AG09319 (cell line): ENCODE measurements around the gene NPIPB9.
"Not testable (repeated sequence)": the region's sequence is repeated elsewhere in the genome, so short reads cannot be mapped to it uniquely, and the experiment has no call there.

Experiments
- DNase-seq: peaks from one replicate; pipeline ENCODE4 v3.0.0-alpha.2; 2010; ENCODE audit warnings: low read depth; ENCODE audit errors: extremely low read depth

Gene NPIPB9

DNA sequence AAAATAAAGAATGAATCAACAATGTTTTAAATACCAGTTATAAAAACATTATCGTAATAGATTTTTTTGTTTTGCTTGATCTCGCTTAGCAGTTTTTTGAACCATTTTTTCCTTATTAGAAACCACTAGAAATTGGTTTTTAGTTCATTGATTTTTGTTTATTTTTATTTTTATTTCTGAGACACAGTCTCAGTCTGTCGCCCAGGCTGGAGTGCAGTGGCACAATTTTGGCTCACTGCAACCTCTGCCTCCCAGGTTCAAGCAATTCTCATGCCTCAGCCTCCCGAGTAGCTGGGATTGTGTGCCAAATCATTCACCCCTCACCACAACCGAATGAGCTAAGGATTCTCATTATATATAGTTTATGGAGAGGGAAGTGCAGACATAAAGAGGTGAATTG, at the start of gene NPIPB9:
TSS of gene NPIPB9 (plus strand) at position 301 of the 400 bp plus-strand sequence.
- not testable (repeated sequence) for DNase-seq

DNA sequence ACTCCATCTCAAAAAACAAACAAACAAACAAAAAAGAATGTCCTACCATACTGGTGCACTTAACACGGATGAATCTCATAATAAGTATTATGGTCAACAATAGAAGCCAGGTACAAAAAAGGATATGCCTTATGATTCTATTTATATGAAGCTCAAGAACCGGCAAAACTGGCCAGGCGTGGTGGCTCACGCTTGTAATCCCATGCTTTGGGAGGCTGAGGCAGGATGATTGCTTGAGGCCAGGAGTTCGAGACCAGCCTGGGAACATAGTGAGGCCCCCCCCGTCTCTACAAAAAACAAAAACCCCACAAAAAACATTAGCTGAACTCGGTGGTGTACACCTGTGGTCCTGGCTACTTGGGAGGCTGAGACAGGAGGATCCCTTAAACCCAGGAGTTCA, 47.3 kb upstream of the NPIPB9 start:
- not testable (repeated sequence) for DNase-seq

DNA sequence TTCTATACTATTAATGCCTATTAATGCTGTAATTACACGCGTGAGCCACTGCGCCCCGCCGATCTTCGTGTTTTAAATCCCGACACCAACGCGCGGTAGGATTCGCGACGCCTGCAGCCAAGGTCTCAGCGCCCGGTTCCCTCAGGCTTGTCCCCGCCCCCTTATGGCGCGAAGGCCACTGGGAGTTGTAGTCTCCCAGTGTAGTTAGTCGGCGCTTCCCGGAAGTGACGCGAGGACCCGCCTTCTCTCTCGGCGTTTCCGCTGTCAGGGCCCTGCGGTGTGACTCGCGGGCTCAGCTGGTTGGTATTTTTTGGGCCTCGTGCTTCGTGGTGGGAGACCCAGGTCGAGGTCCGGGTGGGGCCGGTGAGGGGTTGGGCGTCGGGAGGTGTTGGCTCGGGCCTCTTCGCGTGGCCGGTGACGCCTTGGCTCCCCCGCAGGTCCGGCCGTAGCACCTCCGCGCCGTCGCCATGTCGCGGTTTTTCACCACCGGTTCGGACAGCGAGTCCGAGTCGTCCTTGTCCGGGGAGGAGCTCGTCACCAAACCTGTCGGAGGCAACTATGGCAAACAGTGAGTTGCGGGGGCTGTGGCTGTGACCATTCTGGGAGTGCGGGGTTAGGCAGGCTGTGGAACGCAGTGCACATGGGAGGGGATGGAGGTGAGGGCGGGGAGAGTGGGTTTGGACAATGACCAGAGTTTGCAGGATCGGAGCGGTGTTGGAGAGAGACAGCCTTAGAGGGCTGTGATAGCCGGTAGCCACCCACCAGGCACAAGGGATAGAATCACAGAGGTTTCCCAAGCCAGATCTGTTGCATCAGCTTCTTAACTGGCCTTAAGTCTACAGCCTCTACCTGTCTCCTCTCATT, 40.1 kb upstream of the NPIPB9 start, which contains the start of gene EIF3C:
TSS of gene EIF3C (plus strand) at position 245 of the 864 bp plus-strand sequence. CDS start at position 468, 223 bp downstream.
- not testable (repeated sequence) for DNase-seq

DNA sequence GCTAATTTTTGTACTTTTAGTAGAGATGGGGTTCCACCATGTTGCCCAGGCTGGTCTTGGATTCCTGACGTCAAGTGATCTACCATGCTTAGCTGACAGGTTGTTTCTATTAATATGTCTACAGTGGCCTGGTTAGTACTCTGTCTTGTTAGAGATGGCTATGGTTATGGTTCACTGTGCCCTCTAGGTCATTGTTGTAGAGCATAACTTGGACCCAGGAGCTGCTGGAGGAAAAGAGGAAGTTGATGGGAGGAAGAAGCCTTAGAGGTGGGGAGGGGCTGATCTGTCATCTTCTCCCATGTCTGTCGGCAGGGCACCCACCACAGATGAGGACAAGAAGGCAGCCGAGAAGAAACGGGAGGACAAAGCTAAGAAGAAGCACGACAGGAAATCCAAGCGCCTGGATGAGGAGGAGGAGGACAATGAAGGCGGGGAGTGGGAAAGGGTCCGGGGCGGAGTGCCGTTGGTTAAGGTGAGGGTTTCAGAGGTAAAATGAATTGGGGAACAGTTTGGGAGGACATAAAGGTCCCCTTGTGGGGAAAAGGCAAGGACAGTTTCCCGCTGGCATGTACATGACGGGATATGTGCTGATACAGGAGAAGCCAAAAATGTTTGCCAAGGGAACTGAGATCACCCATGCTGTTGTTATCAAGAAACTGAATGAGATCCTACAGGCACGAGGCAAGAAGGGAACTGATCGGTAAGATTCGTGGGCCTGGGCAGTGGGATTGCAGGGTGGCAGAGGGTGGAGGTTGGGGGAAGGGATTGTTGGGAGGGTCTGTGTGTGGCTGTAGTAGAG, 28.5 kb upstream of the NPIPB9 start:
- DNase-seq = not testable (repeated sequence)

DNA sequence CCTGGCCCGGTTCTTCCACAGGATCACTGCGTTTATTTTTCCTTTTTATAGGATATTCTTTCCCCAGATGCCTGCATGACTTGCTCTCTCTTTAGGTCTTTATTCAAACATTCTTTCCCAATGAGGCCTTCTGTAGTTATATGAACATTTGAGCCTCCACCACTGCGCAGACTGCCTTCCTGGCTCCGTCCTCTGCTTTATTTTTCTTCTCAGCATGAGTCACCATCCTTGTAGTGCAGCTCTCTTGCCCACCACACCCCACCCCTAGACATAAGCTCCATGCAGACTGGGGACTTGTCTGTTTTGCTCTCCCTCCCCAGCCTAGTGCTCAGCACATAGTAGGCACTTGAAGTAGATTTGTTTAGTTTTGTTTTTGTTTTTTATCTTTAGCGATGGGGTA, 20.3 kb upstream of the NPIPB9 start:
- DNase-seq = not testable (repeated sequence)

DNA sequence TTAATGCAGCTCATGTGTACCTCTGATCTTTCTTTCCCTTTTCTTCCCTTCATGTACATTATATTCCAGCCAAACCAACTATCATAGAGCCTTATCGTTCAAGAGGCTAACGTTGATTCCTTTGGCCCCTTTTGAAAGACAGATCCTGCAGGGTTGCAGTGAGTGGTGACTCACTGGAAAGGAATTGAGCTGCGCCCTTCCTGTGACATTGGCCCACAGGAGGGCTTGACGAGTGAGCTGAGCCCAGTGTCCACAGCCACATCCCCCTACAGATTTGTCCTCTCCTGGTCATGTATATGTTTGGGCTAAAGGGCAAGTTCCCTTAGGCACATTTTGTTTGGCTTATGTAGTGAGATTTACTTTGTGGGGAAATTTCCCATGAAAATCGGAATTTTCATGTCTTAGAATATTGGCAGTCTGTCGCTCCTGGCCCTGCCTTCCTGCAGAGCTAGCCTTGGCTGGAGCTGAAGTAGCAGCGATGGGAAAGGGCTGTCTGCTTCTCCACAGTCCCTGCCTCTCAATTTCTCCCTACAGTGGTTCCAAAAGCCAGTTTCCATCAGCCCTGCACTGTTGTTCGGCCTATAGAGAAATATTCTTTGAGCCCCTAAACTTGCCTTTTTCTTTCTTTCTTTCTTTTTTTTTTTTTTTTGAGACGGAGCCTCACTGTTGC, 19.0 kb upstream of the NPIPB9 start:
- not testable (repeated sequence) for DNase-seq

DNA sequence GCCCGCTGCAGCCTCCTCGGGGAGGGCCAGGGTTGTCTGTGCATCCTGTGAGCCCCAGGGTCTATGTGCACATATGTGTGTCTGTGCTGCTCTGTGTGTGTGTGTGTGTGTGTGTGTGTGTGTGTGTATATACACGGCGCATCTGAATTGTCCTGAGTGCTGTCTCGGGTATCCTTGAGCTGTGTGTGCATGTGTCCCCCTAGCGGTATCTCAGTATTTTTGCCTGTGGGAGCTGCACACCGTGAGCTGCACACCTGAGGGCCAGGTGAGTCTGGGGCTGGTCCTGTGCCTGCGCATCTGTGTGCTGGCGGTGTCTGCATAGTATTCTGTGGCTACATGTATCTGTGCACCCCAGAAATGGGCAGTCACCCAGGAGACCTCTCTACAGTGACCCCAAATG, 11.8 kb upstream of the NPIPB9 start:
- DNase-seq = not testable (repeated sequence)

DNA sequence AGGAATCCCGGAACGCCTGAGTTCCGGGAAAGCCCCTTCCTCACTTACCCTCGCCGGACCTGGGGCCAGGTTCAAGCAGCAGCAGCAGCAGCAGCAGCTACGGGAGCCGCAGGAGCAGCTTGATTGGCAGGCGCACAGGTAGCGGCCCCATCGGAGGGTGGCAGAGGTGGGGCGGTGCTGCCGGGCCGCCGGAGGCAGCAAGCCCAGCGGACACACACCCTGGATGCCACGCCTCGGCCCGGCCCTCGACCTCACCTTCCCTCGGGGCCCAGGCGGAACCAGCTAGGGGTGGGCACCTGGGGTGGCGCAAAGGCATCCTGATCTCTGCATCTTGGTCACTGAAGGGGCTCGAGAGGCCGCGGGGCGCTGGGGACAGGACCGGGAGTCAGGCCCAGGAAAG, 11.0 kb upstream of the NPIPB9 start:
- DNase-seq = not testable (repeated sequence)

DNA sequence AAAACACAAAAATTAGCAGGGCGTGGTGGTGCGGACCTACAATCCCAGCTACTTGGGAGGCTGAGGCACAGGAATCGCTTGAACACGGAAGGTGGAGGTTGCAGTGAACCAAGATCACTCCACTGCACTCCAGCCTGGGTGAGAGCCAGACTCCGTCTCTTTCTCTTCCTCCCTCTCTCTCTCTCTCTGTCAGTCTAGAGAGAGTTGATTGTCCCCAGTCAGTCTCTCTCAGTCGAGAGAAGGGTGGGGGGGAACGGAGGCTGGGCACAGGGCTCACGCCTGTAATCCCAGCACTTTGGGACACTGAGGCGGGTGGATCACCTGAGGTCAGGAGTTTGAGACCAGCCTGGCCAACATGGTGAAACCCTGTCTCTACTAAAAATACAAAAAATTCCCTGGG, 10.3 kb upstream of the NPIPB9 start:
- not testable (repeated sequence) for DNase-seq

DNA sequence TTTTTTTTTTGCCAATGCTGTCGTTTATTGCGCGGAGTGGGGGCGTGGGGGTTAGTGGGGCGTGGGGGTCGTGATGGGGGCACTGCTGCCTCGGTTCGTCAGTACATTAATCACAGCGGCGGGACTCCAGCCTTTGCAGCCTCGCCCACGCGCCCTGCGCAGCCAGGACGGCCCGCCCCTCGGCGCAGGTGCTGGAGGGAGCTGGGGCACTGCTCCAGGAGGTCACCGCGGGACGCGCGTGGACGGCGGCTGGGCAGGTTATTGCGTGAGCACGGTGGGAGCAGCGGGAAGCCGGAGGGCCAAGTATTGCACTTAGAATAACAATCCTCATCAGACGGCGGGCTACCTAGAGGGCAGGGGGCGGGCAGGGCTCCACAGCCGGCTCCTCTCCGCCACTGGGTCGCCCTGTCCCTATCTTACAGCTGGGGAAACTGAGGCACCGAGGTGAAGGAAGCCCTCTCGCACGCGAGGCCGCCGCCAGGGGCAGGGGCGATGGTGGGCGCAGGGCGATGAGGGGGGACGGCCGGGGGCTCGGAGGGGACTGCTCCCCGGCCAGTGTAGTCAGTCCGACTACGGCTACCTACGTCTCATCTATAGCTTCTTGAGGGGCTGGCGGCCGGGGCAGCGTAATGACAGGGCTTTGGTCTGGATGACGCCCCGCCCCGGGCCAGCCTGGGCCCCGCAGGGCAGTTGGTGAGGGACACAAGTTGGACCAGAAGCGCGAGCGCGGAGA, 4.8 kb upstream of the NPIPB9 start:
- DNase-seq = not testable (repeated sequence)

DNA sequence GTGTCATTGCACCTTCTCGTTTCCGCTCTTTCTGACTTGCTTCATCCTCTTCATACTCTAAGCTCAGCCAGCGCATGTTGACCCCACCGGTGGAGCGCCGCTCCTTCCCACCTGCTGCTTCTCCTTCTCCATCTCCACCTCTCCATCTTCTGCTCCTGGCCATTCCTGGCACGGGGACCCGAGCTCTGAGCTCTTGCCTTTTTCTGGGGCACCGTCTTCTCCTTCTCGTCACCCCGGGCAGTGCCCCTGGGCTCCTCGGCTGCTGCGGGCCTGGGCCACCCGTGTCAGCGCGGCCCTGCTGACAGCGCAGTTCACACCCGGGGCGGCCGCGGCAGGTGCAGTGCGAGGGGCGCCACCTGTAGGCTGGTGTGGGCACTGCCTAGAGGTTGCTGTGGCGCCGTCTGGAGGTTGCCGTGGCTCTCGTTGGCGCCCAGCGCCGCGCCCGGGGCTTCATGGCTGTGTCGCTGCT, 1.6 kb upstream of the NPIPB9 start:
- not testable (repeated sequence) for DNase-seq

DNA sequence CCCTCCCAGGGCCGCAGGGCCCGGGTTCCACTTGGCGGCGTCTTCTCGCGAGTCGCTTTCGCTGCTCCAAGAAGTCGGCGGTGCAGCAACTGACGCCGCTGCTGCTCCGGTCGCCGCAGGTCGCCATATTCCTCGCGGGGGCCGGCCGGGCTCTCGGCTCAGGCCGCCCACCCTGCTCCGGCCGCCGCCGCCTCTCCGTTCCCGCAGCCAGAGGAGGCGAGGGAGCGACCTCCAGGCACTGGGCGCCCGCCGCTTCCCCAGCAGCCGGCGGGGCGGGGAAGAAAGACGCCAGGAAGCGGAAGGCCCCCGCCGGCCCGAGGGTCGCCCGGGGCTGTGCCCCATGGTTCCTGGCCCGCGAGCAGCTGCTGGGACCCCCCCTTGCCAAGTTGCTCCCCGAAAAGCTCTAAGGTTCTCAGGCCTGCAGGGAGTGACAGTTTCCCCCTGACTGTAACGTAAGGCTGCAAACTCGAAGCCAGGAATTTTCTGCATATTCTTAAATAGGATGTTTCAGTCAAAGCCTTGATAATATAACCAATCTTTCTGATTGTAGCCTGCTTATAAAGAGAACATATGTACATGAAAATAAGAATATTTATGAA, 1.0 kb upstream of the NPIPB9 start:
- not testable (repeated sequence) for DNase-seq

DNA sequence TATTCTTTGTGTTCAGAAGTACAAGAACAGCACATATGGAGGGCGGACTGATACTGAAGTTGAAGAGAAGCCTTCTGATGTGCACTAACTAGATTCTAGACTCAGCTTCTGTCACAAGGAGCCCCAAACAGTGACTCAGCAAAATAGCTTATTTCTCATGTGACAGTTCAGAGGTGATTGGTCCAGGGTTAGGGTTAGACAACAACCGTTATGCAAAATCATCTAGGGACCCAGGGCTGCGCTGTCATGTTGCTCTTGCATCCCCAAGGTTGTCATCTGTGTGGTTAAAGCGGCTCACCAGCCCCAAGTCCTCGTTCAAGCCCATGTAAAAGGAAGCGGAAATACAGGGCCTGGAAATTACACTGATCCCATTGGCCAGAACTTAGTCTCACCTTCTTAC, 30.1 kb downstream of the NPIPB9 start:
- DNase-seq = not testable (repeated sequence)

DNA sequence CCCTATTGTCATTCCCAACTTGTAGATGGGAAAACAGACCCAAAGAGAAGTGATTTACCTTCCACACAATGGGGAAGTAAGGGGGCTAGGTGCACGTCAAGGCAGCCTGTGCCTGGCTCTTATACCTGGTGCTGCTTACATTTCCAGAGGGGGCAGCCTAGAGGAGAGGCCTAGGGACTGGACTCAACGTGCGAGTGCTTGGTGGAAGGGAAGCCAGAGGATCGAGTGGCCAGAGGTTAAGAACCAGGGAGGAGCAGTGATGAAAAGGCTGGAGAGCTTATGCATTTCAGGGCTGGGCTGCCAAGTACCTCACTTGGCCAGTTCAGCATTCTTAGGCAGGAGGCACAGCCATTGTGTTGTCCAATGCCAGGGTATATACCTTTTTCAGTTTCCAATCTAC, 30.8 kb downstream of the NPIPB9 start:
- DNase-seq = not testable (repeated sequence)
